DMS153 (cell line): ENCODE data around the gene CTNNA3.
A peak's percentile ranks its signal among the peaks of the same experiment; 100 is the strongest.

Experiments
- DNase-seq: peaks from one replicate; lab custom pipeline; 2025; lab: John Stamatoyannopoulos, UW

Gene CTNNA3

GRCh38 chr10:67011981-67012380 lies 684.0 kb downstream of the CTNNA3 start:
- DNase-seq: no peak

GRCh38 chr10:67011480-67011879 lies 684.5 kb downstream of the CTNNA3 start:
- no peak for DNase-seq

GRCh38 chr10:67005981-67006380 lies 690.0 kb downstream of the CTNNA3 start:
- no peak for DNase-seq

DNA sequence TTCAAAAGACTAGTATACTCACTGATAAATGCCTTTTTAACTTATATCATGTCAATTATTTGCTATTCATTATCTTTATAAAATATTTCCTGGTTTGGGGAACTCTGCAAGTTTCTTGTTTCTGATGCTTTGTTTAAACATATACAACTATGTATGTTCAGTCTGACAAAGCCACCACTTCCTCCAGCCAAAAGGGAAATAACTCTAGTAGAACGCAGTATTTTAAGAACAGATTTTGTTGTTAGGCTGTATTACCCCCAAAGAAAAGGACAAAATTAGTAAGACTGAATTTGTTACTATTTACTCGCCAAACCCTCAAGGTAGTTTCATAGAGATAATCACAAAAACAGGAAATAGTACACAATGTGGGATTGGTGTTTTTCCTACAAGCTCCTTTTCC lies 691.3 kb downstream of the CTNNA3 start:
- DNase-seq: no peak

- DNase-seq: no peak
These were observed 696.0 kb downstream of the CTNNA3 start for GRCh38 chr10:66999762-67000545.

- DNase-seq: no peak
These were observed 699.0 kb downstream of the CTNNA3 start for GRCh38 chr10:66996996-66997395.

DNA sequence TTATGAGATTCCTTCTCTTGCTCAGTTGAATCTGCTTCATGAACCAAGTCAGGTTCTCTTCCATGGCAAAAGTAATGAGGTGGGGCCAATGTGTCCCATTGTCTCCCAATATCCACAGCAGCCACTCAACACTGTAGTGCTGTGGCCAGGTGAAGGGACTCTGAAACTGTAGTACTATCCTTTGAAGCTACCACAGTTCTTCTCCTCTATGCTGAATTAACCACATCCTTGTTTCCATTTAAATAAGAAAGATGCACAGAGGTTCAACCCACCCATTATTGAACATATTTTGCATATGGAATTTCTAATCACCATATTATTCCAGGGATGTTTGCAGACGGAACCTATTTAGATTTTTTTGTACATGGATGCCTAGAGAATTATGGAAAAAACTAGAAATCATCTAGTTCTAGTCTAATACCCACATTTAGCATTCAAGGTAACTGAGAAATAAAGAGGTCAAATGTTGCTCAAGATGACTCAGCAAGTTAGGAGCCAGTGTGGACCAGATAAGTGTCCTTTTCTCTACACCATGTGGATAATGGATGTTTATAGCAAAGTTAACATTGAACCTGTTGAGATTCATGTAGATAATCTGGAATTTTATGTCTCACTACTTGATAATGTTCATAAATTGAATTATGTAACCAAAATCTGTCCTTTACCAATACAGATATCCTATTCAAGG lies 705.7 kb downstream of the CTNNA3 start:
- no peak for DNase-seq

DNA sequence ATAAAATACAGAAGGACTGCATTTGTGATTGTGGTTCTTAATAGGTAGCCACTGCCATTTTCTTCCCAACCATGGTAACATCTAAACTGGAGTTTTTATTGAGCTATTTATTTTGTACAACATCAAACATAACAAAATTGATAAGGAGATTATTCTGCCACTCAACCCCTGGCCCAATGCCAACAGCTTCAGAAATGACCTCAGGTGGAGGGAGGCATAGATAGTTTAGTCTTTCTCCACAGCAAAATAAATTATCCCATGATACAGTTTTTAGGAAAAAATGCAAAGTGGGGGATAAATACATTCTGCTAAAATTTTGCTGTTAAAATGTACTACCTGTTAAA lies 712.5 kb downstream of the CTNNA3 start:
- DNase-seq: no peak

DNA sequence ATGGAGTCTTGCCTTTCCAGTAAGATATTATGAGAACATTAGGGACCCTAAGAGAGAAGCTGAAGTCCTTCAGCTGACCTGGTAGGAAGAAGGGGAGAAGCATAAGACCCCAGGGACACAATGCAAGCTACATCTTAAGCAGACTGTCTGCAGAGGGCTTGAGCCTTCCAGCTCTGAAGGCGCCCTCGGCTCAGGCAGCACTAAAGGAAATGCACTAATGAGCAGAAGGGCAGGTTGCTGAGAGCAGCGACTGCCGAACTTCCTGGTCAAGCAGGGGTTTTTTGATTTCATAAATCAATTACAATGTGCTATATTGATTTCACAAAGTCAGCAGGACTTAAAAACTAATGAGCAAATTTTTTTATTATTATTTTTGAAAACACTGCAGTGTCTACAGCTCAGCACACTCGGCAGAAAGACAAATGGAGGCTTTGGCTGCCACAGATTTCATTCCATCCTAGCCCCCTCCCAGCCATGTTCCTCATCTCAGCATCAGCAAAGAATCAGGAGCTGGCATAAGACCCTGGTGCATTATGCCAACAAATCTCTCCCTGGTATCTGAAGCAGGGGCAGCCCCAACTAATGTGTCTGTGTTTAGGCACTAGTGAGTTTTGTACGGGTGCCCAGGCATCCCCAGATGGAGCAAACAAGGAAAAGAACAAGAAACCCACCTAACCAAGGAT lies 713.1 kb downstream of the CTNNA3 start:
- DNase-seq: no peak

- no peak for DNase-seq
These were observed 714.0 kb downstream of the CTNNA3 start for GRCh38 chr10:66982053-66982420.

DNA sequence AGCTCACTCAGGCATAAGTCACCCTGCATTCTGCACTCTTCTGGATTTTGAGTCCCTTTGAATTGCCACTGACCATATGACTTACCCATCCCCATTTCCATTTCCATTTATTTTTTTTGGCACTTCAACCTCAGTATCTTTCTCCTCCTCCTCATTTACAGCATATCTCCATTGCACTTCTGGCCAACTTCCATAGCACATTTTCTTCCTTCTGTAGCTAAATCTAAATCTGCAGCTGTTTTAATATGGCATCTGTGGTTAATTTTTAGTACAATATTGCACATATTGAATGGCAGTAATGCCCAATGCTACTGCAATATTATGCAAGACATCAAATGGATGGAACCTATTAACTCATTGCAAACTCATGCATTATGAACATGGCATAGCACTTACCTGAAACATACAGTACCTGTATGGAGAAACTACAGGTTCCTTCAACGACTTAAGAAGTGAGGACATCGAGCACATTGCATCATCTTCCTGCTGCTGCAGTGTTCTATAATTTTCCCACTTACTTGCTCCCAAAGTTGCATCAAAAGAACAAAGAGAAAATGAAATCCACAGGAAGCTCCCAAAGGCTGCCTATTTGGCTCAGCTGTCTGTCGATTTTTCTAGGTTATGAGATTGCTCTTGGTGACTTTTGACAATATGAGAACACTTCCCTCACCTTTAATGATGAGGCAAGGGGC lies 714.5 kb downstream of the CTNNA3 start:
- DNase-seq: no peak

GRCh38 chr10:66980246-66980815 lies 715.7 kb downstream of the CTNNA3 start:
- DNase-seq: no peak

DNA sequence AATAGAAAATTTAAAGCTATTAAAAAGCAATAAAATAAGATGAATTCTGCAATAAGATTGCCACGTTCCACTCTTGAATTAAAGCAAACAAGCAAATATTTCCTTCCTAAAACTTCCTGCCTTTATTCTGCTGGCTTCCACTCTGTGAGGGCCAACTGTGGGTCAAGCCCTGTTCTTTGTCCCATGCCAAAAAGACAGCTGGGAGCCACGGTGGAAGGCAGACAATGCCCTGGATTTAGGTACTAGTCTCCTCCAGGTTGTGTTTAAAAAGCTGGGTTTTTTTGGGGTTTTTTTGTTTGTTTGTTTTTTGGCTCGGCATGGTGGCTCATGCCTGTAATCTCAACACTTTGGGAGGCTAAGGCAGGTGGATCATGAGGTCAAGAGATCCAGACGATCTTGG lies 731.0 kb downstream of the CTNNA3 start:
- no peak for DNase-seq

GRCh38 chr10:66958466-66958865 lies 737.5 kb downstream of the CTNNA3 start:
- DNase-seq: no peak

DNA sequence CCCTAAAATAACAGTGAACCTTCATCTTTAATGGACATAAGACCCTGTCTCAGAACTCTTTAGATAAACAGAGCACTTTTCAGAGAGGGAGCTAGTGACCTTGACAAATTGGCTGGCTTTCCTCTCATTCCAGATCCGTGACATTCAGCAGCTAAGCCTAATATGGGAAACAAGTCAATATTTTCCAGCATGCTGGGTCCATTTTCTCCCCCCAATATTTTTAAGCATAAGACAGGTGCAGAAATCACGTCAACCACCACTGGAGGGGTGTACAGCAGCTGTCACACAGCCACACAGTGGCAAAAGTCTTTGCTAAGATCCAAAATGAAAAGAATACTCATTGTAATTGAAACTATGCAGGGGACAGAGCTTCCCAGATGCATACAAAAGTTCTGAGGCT lies 744.1 kb downstream of the CTNNA3 start:
- DNase-seq: no peak

DNA sequence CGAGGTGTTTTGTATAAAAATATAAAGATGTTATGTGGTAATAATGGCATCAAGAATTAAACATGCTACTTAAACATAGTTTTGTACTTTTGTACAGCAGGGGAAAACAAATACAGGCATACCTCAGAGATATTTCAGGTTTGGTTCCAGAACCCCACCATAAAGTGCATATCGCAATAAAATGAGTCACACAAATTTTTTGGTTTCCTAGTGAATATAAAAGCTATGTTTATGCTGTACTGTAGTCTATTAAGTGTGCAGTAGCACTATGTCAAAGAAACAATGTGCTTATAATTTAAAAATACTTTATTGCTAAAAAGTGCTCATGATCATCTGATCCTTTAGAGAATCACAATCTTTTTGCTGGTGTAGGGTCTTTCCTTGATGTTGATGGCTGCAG lies 752.4 kb downstream of the CTNNA3 start:
- no peak for DNase-seq

DNA sequence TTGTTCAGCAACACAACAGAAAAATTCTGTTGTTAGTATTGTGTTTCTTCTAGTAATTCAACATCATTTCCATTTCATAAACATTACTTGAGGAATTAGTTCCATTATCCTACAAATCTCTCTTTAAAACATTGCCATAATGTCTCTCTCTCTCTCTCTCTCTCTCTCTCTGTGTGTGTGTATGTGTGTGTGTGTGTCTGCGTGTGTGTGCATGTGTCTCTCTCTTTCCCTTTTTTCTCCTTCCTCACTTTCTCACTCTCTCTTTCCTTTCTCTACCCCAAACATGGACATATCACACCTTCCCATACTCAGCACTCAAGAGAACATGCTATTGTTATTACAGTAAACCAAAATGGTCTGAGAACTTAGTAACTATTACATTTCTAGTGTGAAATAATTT lies 753.6 kb downstream of the CTNNA3 start:
- no peak for DNase-seq

DNA sequence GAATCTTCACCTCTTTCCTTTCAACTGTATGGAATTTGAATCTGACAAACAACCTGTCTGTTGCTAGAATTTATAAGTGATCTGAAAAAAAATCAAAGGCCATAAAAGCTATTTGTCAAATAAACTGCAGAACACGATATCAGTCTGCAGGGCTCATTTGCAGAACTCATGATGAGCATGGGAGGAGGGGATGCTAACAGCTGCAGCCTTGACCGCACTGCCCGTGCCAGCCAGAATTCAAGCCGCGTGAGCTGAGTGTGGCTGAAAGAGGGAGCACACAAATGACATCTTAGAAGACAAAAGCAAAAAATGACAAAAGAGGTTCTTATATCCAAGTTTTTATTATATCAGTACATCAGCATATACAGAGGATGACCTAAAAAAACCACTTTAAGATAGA lies 754.5 kb downstream of the CTNNA3 start:
- no peak for DNase-seq

DNA sequence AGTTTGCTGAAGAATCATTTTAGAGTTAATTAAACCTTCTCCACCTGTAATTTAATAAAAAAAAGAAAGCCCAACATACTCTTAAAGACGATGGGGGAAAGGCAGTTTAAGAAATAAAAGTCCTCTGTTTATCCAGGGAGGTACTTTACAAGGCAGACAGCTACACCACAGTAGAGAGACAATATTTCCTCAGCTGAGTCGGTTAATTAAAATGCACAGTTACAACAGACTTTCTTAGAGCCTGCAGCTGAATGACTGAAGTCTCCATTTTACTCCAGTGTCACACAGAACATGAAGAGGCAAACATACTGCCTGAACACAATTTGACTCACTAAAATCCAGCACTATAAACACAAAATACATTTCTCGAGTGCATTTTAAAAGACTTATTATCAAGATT lies 755.0 kb downstream of the CTNNA3 start:
- DNase-seq: no peak

- no peak for DNase-seq
These were observed 761.3 kb downstream of the CTNNA3 start for GRCh38 chr10:66934711-66935110.

DNA sequence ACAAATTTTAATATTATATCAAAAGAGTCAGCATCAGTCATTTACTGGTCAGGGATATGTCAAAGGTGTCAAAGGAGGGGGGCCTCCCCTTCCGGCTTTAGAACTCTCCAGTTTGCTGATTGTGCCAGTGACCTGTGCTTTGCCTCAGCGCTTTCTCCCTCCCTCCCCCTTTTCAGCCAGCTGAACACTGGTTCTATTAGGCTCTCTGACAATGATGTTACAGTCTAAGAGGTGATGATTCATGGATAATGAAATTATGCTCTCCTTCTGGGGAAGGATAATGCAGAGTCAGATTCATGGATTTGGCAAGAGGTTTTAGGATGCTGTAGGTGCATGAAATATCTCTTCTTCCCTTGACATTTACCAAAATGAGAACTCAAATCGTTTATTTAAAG lies 764.0 kb downstream of the CTNNA3 start:
- no peak for DNase-seq

DNA sequence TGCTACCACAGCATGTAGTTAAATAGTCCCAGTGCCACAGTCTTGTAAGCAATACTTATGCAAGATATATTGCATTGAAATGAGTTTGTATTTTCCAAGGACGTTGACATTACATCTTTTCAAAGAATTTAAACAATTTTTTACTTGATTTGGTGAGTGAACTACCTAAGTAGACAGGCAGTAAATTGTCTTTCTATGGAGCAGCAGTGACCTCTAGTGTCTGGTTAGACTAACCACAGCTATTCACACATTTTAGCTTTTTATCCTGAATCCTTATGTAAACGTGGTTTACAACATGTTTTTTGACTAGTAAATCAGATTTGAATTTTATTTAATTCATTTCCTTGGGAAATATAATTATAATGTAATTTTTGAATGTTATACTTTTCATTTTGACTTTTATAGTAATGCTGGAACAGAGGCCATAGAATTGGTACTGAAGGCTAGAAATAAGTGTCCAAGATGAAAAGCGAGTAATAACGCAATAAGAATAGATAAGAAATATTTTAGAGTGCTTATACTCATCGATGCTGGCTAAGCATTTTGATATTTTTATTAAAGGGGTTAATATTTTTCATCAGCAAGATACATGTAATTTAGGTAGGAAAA lies 764.6 kb downstream of the CTNNA3 start:
- DNase-seq: peak; percentile 1
